Right lobe of liver (tissue), 6 donors: ENCODE results near the gene MYH14. TPM values are rescaled to one million over a fixed set of nuclear protein-coding genes. Genes with fewer than 3 reads are reported as not detected.

Experiments
- ATAC-seq, 4 donors: fragments of 200-7000 bp; cut with Tn5 transposase; one replicate each; pipeline ENCODE4 v1.9.1; 2020; ENCODE audit warnings: mild to moderate bottlenecking in 4 of 4, moderate library complexity in 4 of 4
- DNase-seq, 3 donors: peaks; one replicate each; pipeline ENCODE4 v3.0.0-alpha.2; 2020
- H3K27ac ChIP-seq, 3 donors: fragments of 200-600 bp; one replicate each; pipeline ENCODE4 v1.8.0; 2022
- H3K27me3 ChIP-seq, 2 donors: fragments of 200-600 bp; one replicate each; pipeline ENCODE4 v1.8.0; 2022
- H3K36me3 ChIP-seq, 4 donors: fragments of 200-600 bp; sonication (generic) in 1 of 4; one replicate each; pipeline versions ENCODE4 v1.5.1 to v1.8.0; 2017 to 2022; ENCODE audit warnings: control low read depth in 1 of 4
- H3K4me1 ChIP-seq, 4 donors: fragments of 200-600 bp; sonication (generic) in 1 of 4; one replicate each; pipeline versions ENCODE4 v1.5.1 to v1.8.0; 2017 to 2022; ENCODE audit warnings: control low read depth in 1 of 4
- H3K4me3 ChIP-seq, 3 donors: fragments of 200-600 bp; one replicate each; pipeline ENCODE4 v1.8.0; 2022
- H3K9me3 ChIP-seq, 4 donors: fragments of 200-600 bp; sonication (generic) in 1 of 4; one replicate each; pipeline versions ENCODE4 v1.5.1 to v1.8.0; 2017 to 2022; ENCODE audit warnings: control low read depth in 1 of 4
- POLR2A ChIP-seq: fragments of 450-650 bp; IDR thresholded peaks from one replicate; pipeline ENCODE4 v1.6.1; 2017; ENCODE audit warnings: antibody characterized with exemption, mild to moderate bottlenecking
- WGBS: methylation state at CpG from one replicate; pipeline ENCODE4 v1.1.6; 2018; ENCODE audit warnings: low coverage, low lambda C conversion rate; ENCODE audit not compliant: insufficient coverage; ENCODE audit errors: missing lambda C conversion rate; 5-methylcytosine and 5-hydroxymethylcytosine counted together
- intact Hi-C, 2 donors: fragments of 100-400 bp; cut with DNase I; formaldehyde crosslinking; loops; one replicate each; pipeline versions ENCODE4 v1.11.2 to v1.14.1; 2022
- total RNA-seq, 6 experiments: library from RNA; depleted of rRNA in 2 of 6; stranded (reverse); fragments of >200 nt in 2 of 6; fragmentation: NEBNext Ultra II Directional in 3 of 6; extraction: Animal tissue kit (Norgen Biotek cat#: 25700) in 3 of 6; gene quantifications; one replicate each; pipeline versions ENCODE4 v1.1.0 to v1.2.4, GENCODE V29; 2016 to 2023
- TF ChIP-seq, protein P1 (sequence below), 4 donors: fragments of 200-600 bp in 3 of 4; fragments of 450-650 bp in 1 of 4; IDR thresholded peaks; one replicate each; pipeline versions ENCODE4 v1.5.1 to v1.8.0; 2016 to 2022; ENCODE audit warnings: antibody characterized with exemption in 4 of 4, mild to moderate bottlenecking in 2 of 4
- donor health status: DM: no; HTN: yes; CAD: no.
- donor health status: DM: no; HTN: no; CAD: no.
- donor health status: DM: no; HTN: no; CAD: no.
- donor health status: DM: no; HTN: yes; CAD: no.
- donor health status: DM: no; HTN: yes; CAD: no.

MYH14 gene
- total RNA-seq, 6 experiments from 2014 or later, result 49.1 to 89.0 (median 65.8) TPM

DNA sequence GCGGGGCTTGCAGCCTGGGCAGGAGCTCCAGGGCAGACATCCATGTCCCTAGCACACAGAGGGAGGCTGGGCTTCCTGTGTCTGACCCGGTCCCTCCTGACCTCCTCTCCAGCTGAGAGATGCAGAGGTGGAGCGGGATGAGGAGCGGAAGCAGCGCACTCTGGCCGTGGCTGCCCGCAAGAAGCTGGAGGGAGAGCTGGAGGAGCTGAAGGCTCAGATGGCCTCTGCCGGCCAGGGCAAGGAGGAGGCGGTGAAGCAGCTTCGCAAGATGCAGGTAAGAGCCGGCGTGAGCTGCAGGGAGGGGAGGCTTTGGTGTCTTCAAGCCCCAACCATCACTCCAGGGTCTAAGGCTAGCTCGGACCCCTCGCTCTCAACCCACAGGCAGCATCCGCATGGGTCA is 87.4 kb downstream of the MYH14 start:
- no peak for ATAC-seq

GRCh38 chr19:50292216-50292827 is 88.9 kb downstream of the MYH14 start:
- no peak overlapping the region for H3K4me3 ChIP-seq
- H3K36me3 ChIP-seq, result peaks cover 0 to 35% (median 2%) of the 10 kb centered on the region in 4 donors
- no peaks in the 10 kb centered on the region for H3K27me3 ChIP-seq
- intact Hi-C loops, result no loop called here
- ATAC-seq (no peak), DNase-seq (no peak)
- no peak overlapping the region for H3K27ac ChIP-seq
- TF ChIP-seq, protein P1, sequence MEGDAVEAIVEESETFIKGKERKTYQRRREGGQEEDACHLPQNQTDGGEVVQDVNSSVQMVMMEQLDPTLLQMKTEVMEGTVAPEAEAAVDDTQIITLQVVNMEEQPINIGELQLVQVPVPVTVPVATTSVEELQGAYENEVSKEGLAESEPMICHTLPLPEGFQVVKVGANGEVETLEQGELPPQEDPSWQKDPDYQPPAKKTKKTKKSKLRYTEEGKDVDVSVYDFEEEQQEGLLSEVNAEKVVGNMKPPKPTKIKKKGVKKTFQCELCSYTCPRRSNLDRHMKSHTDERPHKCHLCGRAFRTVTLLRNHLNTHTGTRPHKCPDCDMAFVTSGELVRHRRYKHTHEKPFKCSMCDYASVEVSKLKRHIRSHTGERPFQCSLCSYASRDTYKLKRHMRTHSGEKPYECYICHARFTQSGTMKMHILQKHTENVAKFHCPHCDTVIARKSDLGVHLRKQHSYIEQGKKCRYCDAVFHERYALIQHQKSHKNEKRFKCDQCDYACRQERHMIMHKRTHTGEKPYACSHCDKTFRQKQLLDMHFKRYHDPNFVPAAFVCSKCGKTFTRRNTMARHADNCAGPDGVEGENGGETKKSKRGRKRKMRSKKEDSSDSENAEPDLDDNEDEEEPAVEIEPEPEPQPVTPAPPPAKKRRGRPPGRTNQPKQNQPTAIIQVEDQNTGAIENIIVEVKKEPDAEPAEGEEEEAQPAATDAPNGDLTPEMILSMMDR (IDR thresholded peaks at IDR 0.05), result no peak
- no peak for TF ChIP-seq POLR2A
- no peaks in the 10 kb centered on the region for H3K9me3 ChIP-seq
- 89% methylated on average over 6 of the region's 11 CpGs for WGBS
- no peaks in the 10 kb centered on the region for H3K4me1 ChIP-seq

More for the DNA sequence above, 87.4 kb downstream of the MYH14 start:
- intact Hi-C loops, result no loop called here
- Histone ChIP-seq H3K27ac (no peak overlapping the region), H3K9me3 (no peaks in the 10 kb centered on the region), H3K4me1 (no peaks in the 10 kb centered on the region), H3K27me3 (no peaks in the 10 kb centered on the region), H3K36me3 (peaks cover 0 to 47% (median 5%) of the 10 kb centered on the region in 4 donors), H3K4me3 (no peak overlapping the region)
- no peak for DNase-seq
- TF ChIP-seq, protein P1 (IDR thresholded peaks at IDR 0.05), result no peak
- no peak for TF ChIP-seq POLR2A
- 82% methylated on average over 5 of the region's 15 CpGs for WGBS

DNA sequence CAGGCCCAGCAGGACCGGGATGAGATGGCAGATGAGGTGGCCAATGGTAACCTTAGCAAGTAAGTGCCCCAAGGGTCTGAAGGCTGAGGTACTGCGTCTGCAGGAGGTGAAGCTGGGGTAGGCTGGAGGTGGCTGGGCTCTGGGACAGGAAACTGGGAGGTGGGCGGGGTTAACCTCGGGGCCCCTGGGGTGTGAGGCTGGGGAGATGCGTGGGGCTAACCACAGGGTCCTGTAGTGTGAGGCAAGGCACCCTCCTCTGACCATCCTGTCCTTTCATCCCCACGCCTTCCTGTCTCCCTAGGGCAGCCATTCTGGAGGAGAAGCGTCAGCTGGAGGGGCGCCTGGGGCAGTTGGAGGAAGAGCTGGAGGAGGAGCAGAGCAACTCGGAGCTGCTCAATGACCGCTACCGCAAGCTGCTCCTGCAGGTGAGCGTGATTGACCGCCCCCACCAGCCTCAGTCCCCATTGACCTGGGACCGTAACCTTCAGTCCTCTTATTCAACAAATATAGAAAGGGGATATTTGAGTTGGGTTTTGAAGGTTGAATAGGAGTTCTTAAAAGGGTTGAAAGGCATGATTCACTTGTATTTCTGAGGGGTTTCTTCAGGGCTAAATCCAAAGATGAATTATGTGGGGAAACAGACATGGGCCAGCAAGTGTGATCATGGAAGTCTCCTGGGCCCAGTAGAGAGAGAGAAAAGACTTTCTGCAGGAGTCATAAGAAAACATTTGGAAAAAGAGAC is 90.0 kb downstream of the MYH14 start:
- TF ChIP-seq, protein P1 (IDR thresholded peaks at IDR 0.05), result no peak
- TF ChIP-seq POLR2A, result no peak
- Histone ChIP-seq H3K27ac (no peak overlapping the region), H3K4me1 (no peaks in the 10 kb centered on the region), H3K4me3 (no peak overlapping the region), H3K9me3 (no peaks in the 10 kb centered on the region), H3K36me3 (peaks cover 0 to 29% (median 2%) of the 10 kb centered on the region in 4 donors), H3K27me3 (no peaks in the 10 kb centered on the region)
- no peak for ATAC-seq
- DNase-seq, result no peak
- 68% methylated on average over 8 of the region's 14 CpGs for WGBS
- intact Hi-C loops, result no loop called here

DNA sequence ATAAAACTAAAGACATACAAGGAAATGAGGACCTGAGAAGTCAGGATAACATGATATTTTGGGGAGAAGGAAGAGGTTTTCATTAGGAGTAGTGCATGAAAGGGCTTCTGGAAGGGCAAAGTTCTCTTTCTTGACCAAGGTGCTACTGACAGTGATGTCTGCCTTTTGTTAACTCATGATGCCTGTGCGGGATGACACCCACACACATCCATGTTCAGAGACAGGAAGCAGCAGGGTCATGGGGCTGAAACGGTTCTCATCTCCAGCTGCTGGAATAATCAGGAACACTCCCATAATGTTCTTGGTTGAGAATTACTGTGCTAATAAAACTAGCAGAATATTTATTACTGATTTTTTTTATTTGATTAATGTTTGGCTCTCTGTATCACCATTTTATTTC is 96.6 kb downstream of the MYH14 start:
- no peak overlapping the region for H3K27ac ChIP-seq
- H3K27me3 ChIP-seq, result no peaks in the 10 kb centered on the region
- DNase-seq (no peak), ATAC-seq (no peak)
- no peak for TF ChIP-seq POLR2A
- no peak overlapping the region for H3K4me3 ChIP-seq
- intact Hi-C loops, result no loop called here
- H3K9me3 ChIP-seq, result no peaks in the 10 kb centered on the region
- H3K36me3 ChIP-seq, result peaks cover 0 to 12% (median 1%) of the 10 kb centered on the region in 4 donors
- no peaks in the 10 kb centered on the region for H3K4me1 ChIP-seq
- 42% methylated on average over 2 of the region's 2 CpGs for WGBS
